ENCODE measurements around the gene RAC3. TPM values are rescaled to one million over a fixed set of nuclear protein-coding genes. Genes with fewer than 3 reads are reported as not detected.

RAC3 gene
- total and polyA plus RNA-seq, 9 of the 15 experiments (the other 6 are each of a cell fraction or from before 2014, with no cell fraction given), result 0.23 to 292 (median 118) TPM

DNA sequence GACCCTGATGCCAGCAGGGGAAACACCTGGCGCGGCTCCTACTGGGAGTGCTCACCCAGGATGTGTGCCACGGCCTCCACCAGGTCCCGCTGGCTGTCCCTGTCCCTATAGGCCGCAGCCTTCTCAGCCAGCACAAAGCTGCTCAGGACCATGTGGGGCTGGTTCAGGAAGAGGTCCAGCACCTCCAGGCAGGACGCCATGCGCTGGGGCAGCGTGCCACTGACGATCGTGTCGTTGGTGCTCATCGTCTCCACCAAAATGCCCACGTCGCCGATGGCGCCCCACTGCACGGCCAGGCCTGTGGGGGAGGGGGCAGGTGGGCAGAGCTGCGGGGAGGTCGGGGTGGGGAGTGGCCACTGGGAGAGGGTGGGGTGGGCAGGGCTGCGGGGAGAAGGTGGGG lies 50.1 kb downstream of the RAC3 start:
- no peak overlapping the region for H3K27ac ChIP-seq (ENCODE audit: extremely low read depth, low read depth, low read length)
- H2AFZ ChIP-seq (ENCODE audit: low read depth, low read length), result no peak overlapping the region
- ATAC-seq (no peak), DNase-seq (ENCODE audit: extremely low read depth in 1 of 4, low spot score in 3 of 4) (no peak), FAIRE-seq (no peak)
- peaks cover 36% of the 10 kb centered on the region for H4K20me1 ChIP-seq (replicated peaks; ENCODE audit: control insufficient read depth, insufficient read depth, low read length)
- in situ Hi-C loops (cut with MboI), result no loop called here
- H3K27me3 ChIP-seq (ENCODE audit: control insufficient read depth in 2 of 2, insufficient read depth in 2 of 2, low read length in 2 of 2), result no peaks in the 10 kb centered on the region
- 97% methylated on average over 13 of the region's 20 CpGs for WGBS (ENCODE audit: insufficient coverage, low coverage, missing lambda C conversion rate)
- no peaks in the 10 kb centered on the region for H3K9me3 ChIP-seq (replicated peaks; ENCODE audit: control insufficient read depth, insufficient read depth, low read depth, low read length)
- POLR2A ChIA-PET, result interaction anchor here (0.7 to 1.9 kb wide), 7 partner anchors 8 to 390 kb away, joined by 3 to 8 read pairs (median 5); partner anchors contain the start of gene FASN
- TF ChIP-seq POLR2A (conservative IDR thresholded peaks at IDR 0.05), result 0 out of 2 replicates have a peak, but pooled peaks have one; percentile 7
- no peak for TF ChIP-seq ZNF780A (CRISPR knock-in tag; IDR thresholded peaks at IDR 0.05)
- peak; percentile 30; the same call in 1 of the 2 replicates for TF ChIP-seq RBFOX2 (IDR thresholded peaks at IDR 0.05; ENCODE audit: low read depth, low read length)
- no peak for TF ChIP-seq GATA2 (CRISPR knock-in tag; IDR thresholded peaks at IDR 0.05)
- no peak for TF ChIP-seq TAF7 (tag; IDR thresholded peaks at IDR 0.05)
- TF ChIP-seq RBM22 (IDR thresholded peaks at IDR 0.05; ENCODE audit: low read depth, low read length, poor library complexity, severe bottlenecking), result peak; percentile 8
- no peak for TF ChIP-seq MIER1 (IDR thresholded peaks at IDR 0.05; ENCODE audit: low read depth)
- TF ChIP-seq CBFA2T2 (conservative IDR thresholded peaks at IDR 0.05), result no peak
- peak; percentile 21 for TF ChIP-seq PCBP1 (IDR thresholded peaks at IDR 0.05; ENCODE audit: low read depth, low read length, poor library complexity, severe bottlenecking)
- TF ChIP-seq SUPT5H (IDR thresholded peaks at IDR 0.05), result peak; percentile 9; the same call in 1 of the 2 replicates
- intact Hi-C loops (cut with micrococcal nuclease), result no loop called here
- CTCF ChIA-PET (ENCODE audit: low intra/inter-chr PET ratio), result no interaction called here
- peaks cover 89% of the 10 kb centered on the region; the same call in 2 of the 3 replicates for H3K36me3 ChIP-seq (ENCODE audit: control insufficient read depth, insufficient read depth, low read length)
- no peak overlapping the region; a peak in 1 of 4 replicates for H3K9ac ChIP-seq (ENCODE audit: insufficient read depth in 1 of 2, low read depth in 2 of 2, low read length in 2 of 2)
- no peak overlapping the region for H3K4me3 ChIP-seq
- peaks cover 0 to 85% of the 10 kb centered on the region in 2 experiments; a peak in 2 of 5 replicates for H3K4me1 ChIP-seq (replicated peaks in 1 of 2; ENCODE audit: control insufficient read depth in 2 of 2, insufficient read depth in 2 of 2, low read length in 2 of 2)
- H3K4me2 ChIP-seq (ENCODE audit: insufficient read depth, low read length), result no peak overlapping the region
- peaks cover 3% of the 10 kb centered on the region for H3K9me1 ChIP-seq (ENCODE audit: control insufficient read depth, insufficient read depth, low read length)
- no TSS peak for BruUV-seq (replicated peaks)
- no peaks in the 10 kb centered on the region; the same call in 2 of the 3 replicates for H3K79me2 ChIP-seq (ENCODE audit: control insufficient read depth, insufficient read depth, low read length)

Measured in K562 (cell line).